GM19438 (cell line): ENCODE results near the gene ULK2.

Experiments used
- ATAC-seq: cut with Tn5 transposase; IDR thresholded peaks from one replicate; pipeline ENCODE4 v1.9.1; 2021; ENCODE audit warnings: low read depth; ENCODE audit not compliant: unreplicated experiment

The ULK2 gene

DNA sequence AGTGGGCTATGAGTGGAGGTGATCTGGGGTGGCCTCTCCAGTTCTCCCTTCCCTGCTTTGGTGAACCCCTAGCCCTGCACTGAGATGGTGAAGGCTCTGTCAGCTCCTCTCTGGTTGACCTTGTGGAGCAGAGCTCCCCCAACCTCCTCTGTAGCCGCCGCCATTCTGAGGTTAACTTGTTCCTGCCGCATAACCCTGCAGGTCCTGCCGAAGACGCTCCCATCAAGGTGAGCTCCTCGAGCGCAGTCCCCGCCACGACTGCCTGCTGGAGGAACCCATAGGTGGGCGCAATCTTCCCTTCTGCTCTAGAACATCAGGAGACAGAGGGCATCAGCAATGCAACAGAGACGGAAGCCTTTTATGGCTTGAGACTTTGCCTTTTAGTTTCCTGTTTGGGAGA lies 136.1 kb downstream of the ULK2 start:
- no peak for ATAC-seq

DNA sequence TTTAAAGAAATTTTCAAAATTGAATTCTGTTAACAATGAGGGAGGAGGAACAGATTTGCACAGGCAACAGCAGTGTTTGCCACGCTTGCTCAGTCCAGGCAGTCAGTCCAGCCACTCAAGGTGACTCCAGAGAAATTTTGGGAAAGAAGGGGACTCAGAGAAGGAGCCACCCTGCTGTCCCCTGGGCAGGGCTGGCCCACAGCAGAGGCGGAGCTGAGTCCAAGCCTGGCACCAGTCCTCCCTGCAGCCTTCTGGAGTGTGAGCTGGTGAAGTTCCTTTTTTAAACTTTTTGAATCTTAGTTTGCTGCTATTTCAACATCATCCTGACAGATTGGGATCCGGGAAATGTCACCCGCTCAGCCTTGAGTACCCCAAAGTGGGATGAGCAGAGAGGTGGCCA lies 136.9 kb downstream of the ULK2 start:
- ATAC-seq: no peak

DNA sequence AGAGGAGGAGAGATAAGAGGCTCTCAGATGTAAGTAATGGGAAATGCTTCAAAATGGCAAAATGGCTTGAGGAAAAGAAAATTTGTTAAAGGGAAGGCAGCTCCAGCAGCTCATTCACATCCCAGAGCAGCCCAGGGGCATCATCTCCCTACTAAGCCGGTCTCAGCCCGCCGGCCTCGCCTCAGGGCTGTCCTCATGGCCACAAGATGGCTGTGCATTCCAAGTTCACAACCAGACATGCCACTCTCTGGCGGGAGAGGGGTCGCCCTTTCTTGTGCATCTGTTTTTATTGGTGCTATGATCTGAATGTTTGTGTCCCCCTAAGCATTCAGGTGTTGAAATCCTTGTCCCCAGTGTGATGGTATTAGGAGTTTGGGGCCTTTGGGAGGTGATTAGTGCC lies 137.8 kb downstream of the ULK2 start:
- ATAC-seq: no peak

DNA sequence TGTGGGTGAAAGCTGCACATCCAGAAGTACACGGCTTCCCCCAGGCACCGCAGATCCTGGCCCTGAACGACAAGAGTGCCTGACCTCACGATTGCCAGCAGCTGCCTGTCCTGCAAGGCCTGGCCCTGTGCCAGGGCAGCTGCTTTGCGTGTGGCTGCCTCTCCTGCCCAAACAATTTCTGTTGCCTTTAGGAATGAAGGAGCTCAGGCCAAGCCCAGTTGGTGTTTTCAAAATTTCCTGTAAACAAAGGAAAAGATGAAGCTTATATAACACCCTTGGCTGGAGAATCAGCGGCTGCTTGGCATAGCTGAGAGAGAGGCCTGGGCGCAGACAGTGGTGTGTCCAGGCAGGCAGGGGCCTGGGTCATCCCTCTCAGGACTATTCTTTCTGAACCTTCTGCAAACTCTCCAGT lies 139.6 kb downstream of the ULK2 start:
- ATAC-seq: no peak

DNA sequence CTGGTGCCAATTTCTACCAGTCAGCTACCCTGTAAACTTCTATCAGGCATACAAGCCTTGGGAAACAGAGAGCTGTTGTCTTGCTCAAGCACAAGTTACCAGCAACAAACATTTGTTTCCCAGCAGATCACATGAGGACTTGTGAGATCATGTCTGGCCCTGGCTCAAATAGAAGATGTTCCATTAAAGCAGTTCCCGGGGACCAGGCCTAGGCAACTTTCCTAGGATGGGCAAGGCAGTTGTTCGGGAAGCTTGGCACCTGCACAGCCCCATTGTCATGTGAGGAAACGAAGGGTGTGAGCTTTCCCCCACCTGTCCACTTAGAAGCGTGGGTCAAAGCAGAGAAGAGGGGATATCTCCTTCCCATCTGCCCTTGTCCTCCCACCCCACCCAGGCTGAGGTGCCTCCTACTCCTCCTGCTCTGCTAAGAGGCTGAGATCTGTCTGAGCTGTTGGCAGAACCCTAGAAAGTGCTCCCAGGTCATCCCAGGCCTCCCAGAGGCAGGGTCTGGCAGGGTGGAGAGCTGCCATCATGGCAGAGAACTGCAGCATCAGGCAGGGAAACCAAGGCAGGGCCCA lies 140.1 kb downstream of the ULK2 start:
- ATAC-seq: no peak

- ATAC-seq: no peak
These were observed 140.9 kb downstream of the ULK2 start for GRCh38 chr17:19726631-19727376.

GRCh38 chr17:19725486-19725885 lies 142.2 kb downstream of the ULK2 start:
- no peak for ATAC-seq

DNA sequence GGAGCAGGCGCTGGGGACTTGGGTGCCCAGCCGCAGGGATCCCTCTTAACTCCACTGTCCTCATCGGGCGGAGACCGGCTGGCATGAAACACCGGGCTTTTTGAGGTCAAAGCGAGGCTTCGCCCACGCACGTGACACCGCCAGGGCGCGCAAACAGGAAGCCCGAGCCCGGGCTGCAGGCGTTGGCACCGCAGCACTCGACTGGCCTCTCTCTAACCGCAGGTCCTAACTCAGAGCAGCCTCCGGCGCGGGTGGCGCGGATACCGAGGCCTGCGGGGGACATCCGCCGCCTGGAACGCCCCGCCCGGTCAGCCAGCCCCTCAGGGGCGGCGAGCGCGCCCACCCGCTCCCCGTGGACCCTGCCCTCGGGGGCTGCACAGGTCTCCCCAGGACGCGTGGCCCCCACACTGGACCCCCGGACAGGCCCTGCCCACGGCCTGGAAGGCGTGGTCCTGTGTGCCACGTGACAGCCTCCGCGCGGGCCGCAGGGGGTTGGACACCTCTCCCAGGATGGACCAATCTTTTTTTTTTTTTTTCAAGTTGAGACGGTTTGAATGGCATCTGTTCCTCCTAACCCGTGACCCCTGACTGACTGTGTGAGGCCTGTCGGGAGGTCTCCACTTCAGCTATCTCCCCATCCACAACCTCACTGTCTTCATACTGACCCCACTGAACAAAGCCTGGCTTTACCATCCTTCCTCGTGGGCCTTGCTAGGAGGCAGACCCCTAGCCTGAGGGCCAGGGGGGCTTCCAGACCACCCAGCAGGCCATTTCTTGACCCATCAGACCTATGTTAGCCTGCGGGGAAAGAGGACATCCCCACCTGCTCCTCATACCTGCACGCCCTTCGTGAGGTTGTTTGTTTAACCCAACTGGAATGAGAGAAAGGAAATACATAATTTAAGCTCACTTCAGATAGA lies 143.0 kb downstream of the ULK2 start:
- ATAC-seq: no peak

GRCh38 chr17:19723964-19724363 lies 143.8 kb downstream of the ULK2 start:
- no peak for ATAC-seq
